ENCODE results near the gene ZNF485.

- no peak for TF ChIP-seq CTCF (IDR thresholded peaks at IDR 0.05; ENCODE audit: borderline replicate concordance, extremely low read depth, low read length, poor library complexity, severe bottlenecking)
- TF ChIP-seq EZH2 (IDR thresholded peaks at IDR 0.05; ENCODE audit: borderline replicate concordance, low read depth, low read length, severe bottlenecking) = no peak
Observed at GRCh38 chr10:43645866-43646265, 39.6 kb downstream of the ZNF485 start.

Measured in DND-41 (cell line).